SK-N-SH treated with all-trans-retinoic acid at 6 μM for 48 hours (cell line): ENCODE data around the gene DNAAF5.

Experiments
- ATAC-seq: fragments of 200-7000 bp; cut with Tn5 transposase; 3 replicates; pipeline ENCODE4 v1.9.1; 2020; ENCODE audit warnings: mild to moderate bottlenecking, moderate library complexity
- BACH2 ChIP-seq: fragments of 250-450 bp; sonication (Bioruptor Pico); IDR thresholded peaks from 2 replicates; pipeline ENCODE4 v1.9.0; 2021; ENCODE audit warnings: mild to moderate bottlenecking, borderline replicate concordance
- CREB5 ChIP-seq: fragments of 250-450 bp; sonication (Bioruptor Pico); IDR thresholded peaks from 2 replicates; pipeline ENCODE4 v1.5.1; 2020; ENCODE audit warnings: low read depth, mild to moderate bottlenecking, moderate library complexity
- ESRRG ChIP-seq: fragments of 250-450 bp; sonication (Bioruptor Pico); IDR thresholded peaks from 2 replicates; pipeline ENCODE4 v1.6.1; 2021; ENCODE audit warnings: mild to moderate bottlenecking
- GLIS3 ChIP-seq: fragments of 250-450 bp; sonication (Bioruptor Pico); IDR thresholded peaks from 2 replicates; pipeline ENCODE4 v1.5.0; 2020; ENCODE audit warnings: mild to moderate bottlenecking, moderate library complexity
- ISL1 ChIP-seq: fragments of 250-450 bp; sonication (Bioruptor Pico); IDR thresholded peaks from 2 replicates; pipeline ENCODE4 v2.1.2; 2022; ENCODE audit warnings: mild to moderate bottlenecking, moderate library complexity
- OSR1 ChIP-seq: fragments of 250-450 bp; sonication (Bioruptor Pico); IDR thresholded peaks from 2 replicates; pipeline ENCODE4 v1.8.0; 2022; ENCODE audit warnings: moderate library complexity, mild to moderate bottlenecking, inconsistent platforms
- PPARA ChIP-seq: fragments of 250-450 bp; sonication (Bioruptor Pico); IDR thresholded peaks from 2 replicates; pipeline ENCODE4 v1.5.0; 2020; ENCODE audit warnings: mild to moderate bottlenecking, borderline replicate concordance
- RARB ChIP-seq: fragments of 250-450 bp; sonication (Bioruptor Pico); IDR thresholded peaks from 2 replicates; pipeline ENCODE4 v1.8.0; 2021; ENCODE audit warnings: mild to moderate bottlenecking, moderate library complexity
- SNAI2 ChIP-seq: fragments of 250-450 bp; sonication (Bioruptor Pico); IDR thresholded peaks from 2 replicates; pipeline ENCODE4 v1.5.0; 2020; ENCODE audit warnings: mild to moderate bottlenecking, moderate library complexity
- TCF4 ChIP-seq: fragments of 250-450 bp; sonication (Bioruptor Pico); IDR thresholded peaks from 2 replicates; pipeline ENCODE4 v1.8.0; 2021; ENCODE audit warnings: mild to moderate bottlenecking, moderate library complexity, borderline replicate concordance
- TOX ChIP-seq: fragments of 250-450 bp; sonication (Bioruptor Pico); IDR thresholded peaks from 2 replicates; pipeline ENCODE4 v1.8.0; 2021; ENCODE audit warnings: mild to moderate bottlenecking, moderate library complexity, borderline replicate concordance
- ZC3H10 ChIP-seq: fragments of 250-450 bp; sonication (Bioruptor Pico); IDR thresholded peaks from 2 replicates; pipeline ENCODE4 v1.5.1; 2021; ENCODE audit warnings: mild to moderate bottlenecking, moderate library complexity
- ZFP3 ChIP-seq: fragments of 250-450 bp; sonication (Bioruptor Pico); IDR thresholded peaks from 2 replicates; pipeline ENCODE4 v1.5.0; 2020; ENCODE audit warnings: mild to moderate bottlenecking, moderate library complexity
- ZFP30 ChIP-seq: fragments of 450-650 bp; formaldehyde crosslinking; IDR thresholded peaks from 2 replicates; pipeline ENCODE4 v1.5.0; 2022; ENCODE audit warnings: mild to moderate bottlenecking, moderate library complexity
- ZNF565 ChIP-seq: fragments of 450-650 bp; formaldehyde crosslinking; conservative IDR thresholded peaks from 2 replicates; pipeline ENCODE4 v1.5.0; 2020; ENCODE audit warnings: low read depth, mild to moderate bottlenecking, moderate library complexity
- ZNF8 ChIP-seq: fragments of 450-650 bp; formaldehyde crosslinking; IDR thresholded peaks from 2 replicates; pipeline ENCODE4 v1.5.0; 2020; ENCODE audit warnings: mild to moderate bottlenecking, moderate library complexity
- TF ChIP-seq, protein P1 (sequence below): fragments of 250-450 bp; sonication (Bioruptor Pico); IDR thresholded peaks from 2 replicates; pipeline ENCODE4 v1.5.0; 2020; ENCODE audit warnings: mild to moderate bottlenecking, moderate library complexity
- TF ChIP-seq, protein P2 (sequence below): fragments of 250-450 bp; sonication (Bioruptor Pico); IDR thresholded peaks from 2 replicates; pipeline ENCODE4 v1.8.0; 2020; ENCODE audit warnings: mild to moderate bottlenecking, moderate library complexity, borderline replicate concordance
- TF ChIP-seq, protein P3 (sequence below): fragments of 250-450 bp; sonication (Bioruptor Pico); IDR thresholded peaks from 2 replicates; pipeline ENCODE4 v1.5.1; 2021; ENCODE audit warnings: mild to moderate bottlenecking, moderate library complexity

The DNAAF5 gene

GRCh38 chr7:756928-757560 is 30.5 kb downstream of the DNAAF5 start (continued):
- TF ChIP-seq, protein P1, sequence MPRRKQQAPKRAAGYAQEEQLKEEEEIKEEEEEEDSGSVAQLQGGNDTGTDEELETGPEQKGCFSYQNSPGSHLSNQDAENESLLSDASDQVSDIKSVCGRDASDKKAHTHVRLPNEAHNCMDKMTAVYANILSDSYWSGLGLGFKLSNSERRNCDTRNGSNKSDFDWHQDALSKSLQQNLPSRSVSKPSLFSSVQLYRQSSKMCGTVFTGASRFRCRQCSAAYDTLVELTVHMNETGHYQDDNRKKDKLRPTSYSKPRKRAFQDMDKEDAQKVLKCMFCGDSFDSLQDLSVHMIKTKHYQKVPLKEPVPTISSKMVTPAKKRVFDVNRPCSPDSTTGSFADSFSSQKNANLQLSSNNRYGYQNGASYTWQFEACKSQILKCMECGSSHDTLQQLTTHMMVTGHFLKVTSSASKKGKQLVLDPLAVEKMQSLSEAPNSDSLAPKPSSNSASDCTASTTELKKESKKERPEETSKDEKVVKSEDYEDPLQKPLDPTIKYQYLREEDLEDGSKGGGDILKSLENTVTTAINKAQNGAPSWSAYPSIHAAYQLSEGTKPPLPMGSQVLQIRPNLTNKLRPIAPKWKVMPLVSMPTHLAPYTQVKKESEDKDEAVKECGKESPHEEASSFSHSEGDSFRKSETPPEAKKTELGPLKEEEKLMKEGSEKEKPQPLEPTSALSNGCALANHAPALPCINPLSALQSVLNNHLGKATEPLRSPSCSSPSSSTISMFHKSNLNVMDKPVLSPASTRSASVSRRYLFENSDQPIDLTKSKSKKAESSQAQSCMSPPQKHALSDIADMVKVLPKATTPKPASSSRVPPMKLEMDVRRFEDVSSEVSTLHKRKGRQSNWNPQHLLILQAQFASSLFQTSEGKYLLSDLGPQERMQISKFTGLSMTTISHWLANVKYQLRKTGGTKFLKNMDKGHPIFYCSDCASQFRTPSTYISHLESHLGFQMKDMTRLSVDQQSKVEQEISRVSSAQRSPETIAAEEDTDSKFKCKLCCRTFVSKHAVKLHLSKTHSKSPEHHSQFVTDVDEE (CRISPR knock-in tag): no peak
- no peak for TF ChIP-seq ZFP30 (CRISPR knock-in tag)
- TF ChIP-seq ZFP3 (CRISPR knock-in tag): no peak
- TF ChIP-seq SNAI2 (CRISPR knock-in tag): no peak
- TF ChIP-seq ESRRG: no peak

DNA sequence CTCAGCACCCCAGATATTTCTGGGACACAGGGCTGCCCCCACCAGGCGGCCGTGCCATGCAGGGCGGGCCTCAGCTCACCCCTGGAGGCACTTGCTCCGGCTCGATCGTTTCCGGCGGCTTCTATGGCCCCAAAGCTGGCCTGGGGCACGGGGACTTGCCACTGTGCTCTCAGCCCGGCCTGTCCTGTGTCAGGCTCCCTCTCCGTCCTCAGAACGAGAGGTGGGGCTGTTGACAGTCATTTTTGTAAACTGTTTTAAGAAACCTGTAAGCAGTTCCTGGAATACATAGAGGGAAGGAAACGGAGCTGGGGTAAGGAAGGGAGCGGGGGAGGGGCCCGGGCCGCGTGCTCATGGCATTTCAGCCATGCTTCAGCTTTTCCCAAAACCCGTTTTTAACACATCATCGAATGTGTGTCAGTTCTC is 31.3 kb downstream of the DNAAF5 start:
- TF ChIP-seq ZFP30 (CRISPR knock-in tag): no peak
- TF ChIP-seq, protein P1 (CRISPR knock-in tag): no peak
- TF ChIP-seq ZFP3 (CRISPR knock-in tag): no peak
- no peak for TF ChIP-seq CREB5
- TF ChIP-seq TOX (CRISPR knock-in tag): no peak
- TF ChIP-seq OSR1: no peak
- no peak for TF ChIP-seq RARB (CRISPR knock-in tag)
- no peak for TF ChIP-seq TCF4 (CRISPR knock-in tag)
- TF ChIP-seq ZC3H10 (CRISPR knock-in tag): no peak
- TF ChIP-seq BACH2 (CRISPR knock-in tag): no peak
- TF ChIP-seq ISL1 (CRISPR knock-in tag): no peak
- TF ChIP-seq GLIS3 (CRISPR knock-in tag): no peak
- no peak for TF ChIP-seq SNAI2 (CRISPR knock-in tag)
- TF ChIP-seq, protein P2, sequence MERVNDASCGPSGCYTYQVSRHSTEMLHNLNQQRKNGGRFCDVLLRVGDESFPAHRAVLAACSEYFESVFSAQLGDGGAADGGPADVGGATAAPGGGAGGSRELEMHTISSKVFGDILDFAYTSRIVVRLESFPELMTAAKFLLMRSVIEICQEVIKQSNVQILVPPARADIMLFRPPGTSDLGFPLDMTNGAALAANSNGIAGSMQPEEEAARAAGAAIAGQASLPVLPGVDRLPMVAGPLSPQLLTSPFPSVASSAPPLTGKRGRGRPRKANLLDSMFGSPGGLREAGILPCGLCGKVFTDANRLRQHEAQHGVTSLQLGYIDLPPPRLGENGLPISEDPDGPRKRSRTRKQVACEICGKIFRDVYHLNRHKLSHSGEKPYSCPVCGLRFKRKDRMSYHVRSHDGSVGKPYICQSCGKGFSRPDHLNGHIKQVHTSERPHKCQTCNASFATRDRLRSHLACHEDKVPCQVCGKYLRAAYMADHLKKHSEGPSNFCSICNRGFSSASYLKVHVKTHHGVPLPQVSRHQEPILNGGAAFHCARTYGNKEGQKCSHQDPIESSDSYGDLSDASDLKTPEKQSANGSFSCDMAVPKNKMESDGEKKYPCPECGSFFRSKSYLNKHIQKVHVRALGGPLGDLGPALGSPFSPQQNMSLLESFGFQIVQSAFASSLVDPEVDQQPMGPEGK (CRISPR knock-in tag): no peak
- TF ChIP-seq PPARA: no peak
- TF ChIP-seq, all 23 proteins: peak for 0
- no peak for ATAC-seq

DNA sequence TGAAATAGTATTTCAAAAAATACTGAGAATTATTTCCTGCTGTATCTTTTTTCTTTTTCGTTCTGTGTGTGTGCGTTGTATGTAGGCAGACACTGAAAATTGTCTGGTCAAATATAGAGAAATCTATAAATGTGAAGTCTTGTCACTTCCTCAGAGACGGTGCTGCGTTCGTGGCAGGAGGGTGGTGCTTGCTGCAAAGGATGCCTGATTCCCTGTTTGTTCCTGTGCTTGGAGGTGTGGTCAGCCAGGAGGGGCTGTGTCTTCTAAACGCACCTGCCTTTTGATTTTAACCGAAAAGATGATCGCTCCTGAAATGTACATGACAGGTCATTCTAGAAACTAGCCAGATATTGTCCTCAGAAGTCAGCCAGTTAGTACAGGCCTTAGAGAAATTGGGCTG is 33.1 kb downstream of the DNAAF5 start:
- ATAC-seq: no peak
- no peak for TF ChIP-seq CREB5
- no peak for TF ChIP-seq ZNF565 (CRISPR knock-in tag)
- TF ChIP-seq, protein P1 (CRISPR knock-in tag): no peak
- TF ChIP-seq, protein P2 (CRISPR knock-in tag): no peak
- TF ChIP-seq ZFP3 (CRISPR knock-in tag): no peak
- TF ChIP-seq TOX (CRISPR knock-in tag): no peak
- TF ChIP-seq, protein P3, sequence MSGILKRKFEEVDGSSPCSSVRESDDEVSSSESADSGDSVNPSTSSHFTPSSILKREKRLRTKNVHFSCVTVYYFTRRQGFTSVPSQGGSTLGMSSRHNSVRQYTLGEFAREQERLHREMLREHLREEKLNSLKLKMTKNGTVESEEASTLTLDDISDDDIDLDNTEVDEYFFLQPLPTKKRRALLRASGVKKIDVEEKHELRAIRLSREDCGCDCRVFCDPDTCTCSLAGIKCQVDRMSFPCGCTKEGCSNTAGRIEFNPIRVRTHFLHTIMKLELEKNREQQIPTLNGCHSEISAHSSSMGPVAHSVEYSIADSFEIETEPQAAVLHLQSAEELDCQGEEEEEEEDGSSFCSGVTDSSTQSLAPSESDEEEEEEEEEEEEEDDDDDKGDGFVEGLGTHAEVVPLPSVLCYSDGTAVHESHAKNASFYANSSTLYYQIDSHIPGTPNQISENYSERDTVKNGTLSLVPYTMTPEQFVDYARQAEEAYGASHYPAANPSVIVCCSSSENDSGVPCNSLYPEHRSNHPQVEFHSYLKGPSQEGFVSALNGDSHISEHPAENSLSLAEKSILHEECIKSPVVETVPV (CRISPR knock-in tag): no peak
- no peak for TF ChIP-seq ESRRG
- no peak for TF ChIP-seq ZNF8 (CRISPR knock-in tag)
- no peak for TF ChIP-seq PPARA
- no peak for TF ChIP-seq ZC3H10 (CRISPR knock-in tag)
